ENCODE results near the gene SUMF1. TPM values are rescaled to one million over a fixed set of nuclear protein-coding genes. Genes with fewer than 3 reads are reported as not detected.
A peak's percentile ranks its signal among the peaks of the same experiment; 100 is the strongest.

Gene SUMF1
- total and polyA plus RNA-seq, 4 donors: 13.0 to 34.2 (median 23.5) TPM

DNA sequence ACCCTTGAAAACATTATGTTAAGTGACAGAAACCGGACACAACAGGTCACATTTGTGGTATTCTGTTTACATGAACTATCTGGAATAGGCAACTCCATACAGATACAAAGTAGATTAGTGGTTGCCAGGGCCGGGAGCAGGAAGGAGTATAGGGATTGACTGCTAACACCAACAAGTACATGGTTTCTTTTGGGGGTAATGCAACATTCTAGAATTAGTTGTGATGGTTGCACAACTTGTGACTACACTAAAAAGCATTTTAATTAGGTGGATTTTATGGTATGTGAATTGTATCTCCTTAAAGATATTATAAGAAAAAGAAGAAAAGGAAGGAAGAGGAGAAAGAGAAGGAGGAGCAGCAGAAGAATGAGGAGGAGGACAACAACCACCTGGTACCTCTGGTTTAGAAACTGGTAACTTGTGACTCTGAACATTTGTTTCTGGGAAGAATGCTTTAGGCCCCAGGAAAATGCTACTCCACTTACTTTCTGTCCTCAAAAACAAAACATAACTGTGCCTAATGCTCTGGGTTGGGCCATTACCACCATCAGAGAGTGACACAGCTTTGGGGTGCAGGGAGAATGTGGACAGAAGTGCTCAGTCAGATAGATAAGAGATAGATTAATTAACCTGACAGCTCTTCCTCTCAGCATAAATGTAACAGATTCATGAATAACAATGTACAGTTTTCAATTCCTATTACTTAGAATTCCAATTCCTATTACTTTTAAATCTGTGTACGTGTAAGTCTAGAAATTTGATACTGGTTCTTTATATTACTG is 143.6 kb downstream of the SUMF1 start:
- Histone ChIP-seq H3K4me1 (ENCODE audit: control insufficient read depth in 4 of 4, insufficient read depth in 4 of 4, low read length in 3 of 4) (peaks cover 8 to 18% (median 12%) of the 10 kb centered on the region in 4 donors), H3K9me3 (ENCODE audit: control insufficient read depth in 4 of 4, low read length in 3 of 4) (no peaks in the 10 kb centered on the region), H3K9ac (ENCODE audit: low read depth in 1 of 2, low read length in 2 of 2) (no peak overlapping the region), H3K27ac (ENCODE audit: low read depth in 1 of 2, low read length in 2 of 2) (no peak overlapping the region), H3K4me3 (ENCODE audit: low read depth in 1 of 3, low read length in 3 of 3) (no peak overlapping the region), H3K36me3 (ENCODE audit: control insufficient read depth in 4 of 4, insufficient read depth in 3 of 4, low read depth in 1 of 4, low read length in 3 of 4) (no peaks in the 10 kb centered on the region), H3K27me3 (ENCODE audit: control insufficient read depth in 4 of 4, insufficient read depth in 4 of 4, low read length in 3 of 4) (no peaks in the 10 kb centered on the region)
- DNase-seq (ENCODE audit: low spot score): no peak
- WGBS: 73% methylated on average over 3 of the region's 3 CpGs
- TF ChIP-seq CTCF (IDR thresholded peaks at IDR 0.05; ENCODE audit: low read depth, low read length, missing input control) (no peak), RAD21 (IDR thresholded peaks at IDR 0.05) (no peak), JUND (IDR thresholded peaks at IDR 0.05) (no peak), FOXA2 (IDR thresholded peaks at IDR 0.05) (no peak), EGR1 (IDR thresholded peaks at IDR 0.05; ENCODE audit: low read depth in 2 of 2) (no peak), REST (IDR thresholded peaks at IDR 0.05) (no peak), TAF1 (conservative IDR thresholded peaks at IDR 0.05) (no peak), ATF3 (IDR thresholded peaks at IDR 0.05) (no peak), FOXA1 (IDR thresholded peaks at IDR 0.05) (no peak), GABPA (IDR thresholded peaks at IDR 0.05 in 1 of 2, conservative IDR thresholded peaks at IDR 0.05 in 1 of 2) (no peak), HNF4A (conservative IDR thresholded peaks at IDR 0.05) (no peak), NR2F2 (IDR thresholded peaks at IDR 0.05) (no peak), YY1 (IDR thresholded peaks at IDR 0.05) (no peak), MAX (IDR thresholded peaks at IDR 0.05) (no peak)

DNA sequence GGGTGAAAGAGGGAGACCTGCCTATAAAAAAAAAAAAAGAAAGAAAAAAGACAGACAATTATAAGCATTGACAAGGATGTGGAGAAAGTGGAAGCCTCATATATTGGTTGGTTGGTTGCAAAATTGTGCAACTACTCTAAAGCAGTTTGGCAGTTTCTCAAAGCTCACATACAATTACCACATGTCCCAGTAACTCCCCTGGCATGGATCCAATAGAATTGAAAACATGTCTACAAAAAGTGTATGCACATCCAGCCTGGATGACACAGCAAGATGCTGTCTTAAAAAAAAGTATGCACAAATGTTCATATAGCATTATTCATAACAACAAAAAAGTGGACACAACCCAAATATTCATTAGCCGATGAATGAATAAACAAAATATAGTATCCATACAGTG is 144.4 kb downstream of the SUMF1 start:
- WGBS: 90% methylated on average over 1 of the region's 1 CpG
- Histone ChIP-seq H3K27me3 (ENCODE audit: control insufficient read depth in 4 of 4, insufficient read depth in 4 of 4, low read length in 3 of 4) (no peaks in the 10 kb centered on the region), H3K4me3 (ENCODE audit: low read depth in 1 of 3, low read length in 3 of 3) (no peak overlapping the region), H3K27ac (ENCODE audit: low read depth in 1 of 2, low read length in 2 of 2) (peak overlapping the region in 1 of 2 donors; percentile 11), H3K9ac (ENCODE audit: low read depth in 1 of 2, low read length in 2 of 2) (no peak overlapping the region), H3K4me1 (ENCODE audit: control insufficient read depth in 4 of 4, insufficient read depth in 4 of 4, low read length in 3 of 4) (peaks cover 8 to 18% (median 12%) of the 10 kb centered on the region in 4 donors), H3K36me3 (ENCODE audit: control insufficient read depth in 4 of 4, insufficient read depth in 3 of 4, low read depth in 1 of 4, low read length in 3 of 4) (no peaks in the 10 kb centered on the region), H3K9me3 (ENCODE audit: control insufficient read depth in 4 of 4, low read length in 3 of 4) (no peaks in the 10 kb centered on the region)
- no peak for DNase-seq (ENCODE audit: low spot score)
- TF ChIP-seq EGR1 (IDR thresholded peaks at IDR 0.05; ENCODE audit: low read depth in 2 of 2): no peak
- peak in 1 of 2 donors; percentile 63 for TF ChIP-seq RXRA (IDR thresholded peaks at IDR 0.05)
- TF ChIP-seq FOXA1 (IDR thresholded peaks at IDR 0.05): no peak
- TF ChIP-seq CTCF (IDR thresholded peaks at IDR 0.05; ENCODE audit: low read depth, low read length, missing input control): no peak
- TF ChIP-seq ZBTB33 (IDR thresholded peaks at IDR 0.05): peak; percentile 43
- TF ChIP-seq TAF1 (conservative IDR thresholded peaks at IDR 0.05): no peak
- no peak for TF ChIP-seq ATF3 (IDR thresholded peaks at IDR 0.05)
- TF ChIP-seq REST (IDR thresholded peaks at IDR 0.05): no peak
